ENCODE measurements around the gene MTM1.

- TF ChIP-seq CTCF (IDR thresholded peaks at IDR 0.05; ENCODE audit: poor library complexity) (no peak), EZH2phosphoT487 (IDR thresholded peaks at IDR 0.05; ENCODE audit: low read depth, severe bottlenecking, unreplicated experiment) (no peak), EZH2 (IDR thresholded peaks at IDR 0.05; ENCODE audit: borderline replicate concordance) (no peak)
These were observed 12.8 kb downstream of the MTM1 start for GRCh38 chrX:150581093-150581775.

Measured in hepatocyte (in vitro differentiated cells).